ENCODE results near the gene SUPT20HL2. TPM values are rescaled to one million over a fixed set of nuclear protein-coding genes. Genes with fewer than 3 reads are reported as not detected.

Gene SUPT20HL2
- total and polyA plus RNA-seq, 4 donors, result not detected

GRCh38 chrX:24301060-24301459 is 12.8 kb downstream of the SUPT20HL2 start:
- Histone ChIP-seq H3K9me3 (ENCODE audit: control insufficient read depth in 4 of 4, low read length in 3 of 4) (no peaks in the 10 kb centered on the region), H3K4me1 (ENCODE audit: control insufficient read depth in 4 of 4, insufficient read depth in 4 of 4, low read length in 3 of 4) (no peaks in the 10 kb centered on the region), H3K4me3 (ENCODE audit: low read depth in 1 of 3, low read length in 3 of 3) (no peak overlapping the region), H3K27me3 (ENCODE audit: control insufficient read depth in 4 of 4, insufficient read depth in 4 of 4, low read length in 3 of 4) (peaks cover 0 to under 1% (median 0%) of the 10 kb centered on the region in 4 donors), H3K9ac (ENCODE audit: low read depth in 1 of 2, low read length in 2 of 2) (no peak overlapping the region), H3K27ac (ENCODE audit: low read depth in 1 of 2, low read length in 2 of 2) (no peak overlapping the region), H3K36me3 (ENCODE audit: control insufficient read depth in 4 of 4, insufficient read depth in 3 of 4, low read depth in 1 of 4, low read length in 3 of 4) (no peaks in the 10 kb centered on the region)
- 86% methylated on average over 1 of the region's 1 CpG for WGBS
- DNase-seq (ENCODE audit: low spot score), result no peak
- TF ChIP-seq FOXA2 (IDR thresholded peaks at IDR 0.05) (no peak), SP1 (IDR thresholded peaks at IDR 0.05) (no peak), HNF4G (IDR thresholded peaks at IDR 0.05) (no peak), JUND (IDR thresholded peaks at IDR 0.05) (no peak), GABPA (IDR thresholded peaks at IDR 0.05 in 1 of 2, conservative IDR thresholded peaks at IDR 0.05 in 1 of 2) (no peak), MAX (IDR thresholded peaks at IDR 0.05) (no peak), TAF1 (conservative IDR thresholded peaks at IDR 0.05) (no peak), FOXA1 (IDR thresholded peaks at IDR 0.05) (no peak)

- no peaks in the 10 kb centered on the region for H3K27me3 ChIP-seq (ENCODE audit: control insufficient read depth in 4 of 4, insufficient read depth in 4 of 4, low read length in 3 of 4)
- H3K4me3 ChIP-seq (ENCODE audit: low read depth in 1 of 3, low read length in 3 of 3), result no peak overlapping the region
- no peaks in the 10 kb centered on the region for H3K9me3 ChIP-seq (ENCODE audit: control insufficient read depth in 4 of 4, low read length in 3 of 4)
- H3K36me3 ChIP-seq (ENCODE audit: control insufficient read depth in 4 of 4, insufficient read depth in 3 of 4, low read depth in 1 of 4, low read length in 3 of 4), result no peaks in the 10 kb centered on the region
- no peak for TF ChIP-seq TAF1 (conservative IDR thresholded peaks at IDR 0.05)
- TF ChIP-seq HNF4A (conservative IDR thresholded peaks at IDR 0.05), result no peak
- TF ChIP-seq YY1 (IDR thresholded peaks at IDR 0.05), result no peak
- no peak for TF ChIP-seq HNF4G (IDR thresholded peaks at IDR 0.05)
- TF ChIP-seq FOXA1 (IDR thresholded peaks at IDR 0.05), result no peak
- TF ChIP-seq JUND (IDR thresholded peaks at IDR 0.05), result no peak
- TF ChIP-seq ATF3 (IDR thresholded peaks at IDR 0.05), result no peak
- no peak for TF ChIP-seq RAD21 (IDR thresholded peaks at IDR 0.05)
- TF ChIP-seq NR2F2 (IDR thresholded peaks at IDR 0.05), result no peak
- no peak for TF ChIP-seq SP1 (IDR thresholded peaks at IDR 0.05)
- no peak for TF ChIP-seq ZBTB33 (IDR thresholded peaks at IDR 0.05)
- TF ChIP-seq CTCF (IDR thresholded peaks at IDR 0.05; ENCODE audit: low read depth, low read length, missing input control), result no peak
- TF ChIP-seq FOXA2 (IDR thresholded peaks at IDR 0.05), result no peak
- no peak for TF ChIP-seq MAX (IDR thresholded peaks at IDR 0.05)
- no peak for TF ChIP-seq EGR1 (IDR thresholded peaks at IDR 0.05; ENCODE audit: low read depth in 2 of 2)
- TF ChIP-seq REST (IDR thresholded peaks at IDR 0.05), result no peak
- no peak for TF ChIP-seq RXRA (IDR thresholded peaks at IDR 0.05)
- no peak for TF ChIP-seq GABPA (IDR thresholded peaks at IDR 0.05 in 1 of 2, conservative IDR thresholded peaks at IDR 0.05 in 1 of 2)
- H3K9ac ChIP-seq (ENCODE audit: low read depth in 1 of 2, low read length in 2 of 2), result no peak overlapping the region
- H3K4me1 ChIP-seq (ENCODE audit: control insufficient read depth in 4 of 4, insufficient read depth in 4 of 4, low read length in 3 of 4), result no peaks in the 10 kb centered on the region
- 75% methylated on average over 3 of the region's 3 CpGs for WGBS
- no peak for DNase-seq (ENCODE audit: low spot score)
- no peak overlapping the region for H3K27ac ChIP-seq (ENCODE audit: low read depth in 1 of 2, low read length in 2 of 2)
These were observed 15.7 kb downstream of the SUPT20HL2 start for GRCh38 chrX:24298191-24298590.

Data from liver (tissue), 9 donors.